NCI-H82 (cell line): Measurements from ENCODE around the gene TRIM5.
"Not testable (repeated sequence)": the region's sequence is repeated elsewhere in the genome, so short reads cannot be mapped to it uniquely, and the experiment has no call there.

Experiments used
- DNase-seq: peaks from one replicate; lab custom pipeline; 2025; lab: John Stamatoyannopoulos, UW

The TRIM5 gene

DNA sequence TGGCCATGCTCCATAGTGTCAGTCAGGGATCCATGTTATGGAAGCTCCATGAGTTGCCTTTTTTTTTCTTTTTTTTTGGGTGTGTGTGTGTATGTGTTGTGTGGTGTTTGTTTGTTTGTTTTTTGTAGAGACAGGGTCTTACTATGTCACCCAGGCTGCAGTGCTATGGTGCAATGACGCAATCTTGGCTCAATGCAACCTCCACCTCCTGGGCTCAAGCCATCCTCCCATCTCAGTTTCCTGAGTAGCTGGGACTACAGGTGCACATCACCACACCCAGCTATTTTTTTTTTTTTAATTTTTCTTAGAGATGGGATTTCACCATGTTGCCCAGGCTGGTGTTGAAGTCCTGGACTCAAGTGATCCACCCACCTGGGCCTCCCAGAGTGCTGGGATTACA lies 3.6 kb upstream of the TRIM5 start:
- no peak for DNase-seq

GRCh38 chr11:5686426-5686825 lies 1.6 kb upstream of the TRIM5 start:
- DNase-seq, result no peak

GRCh38 chr11:5684036-5684645 lies 733 bp downstream of the TRIM5 start:
- DNase-seq, result no peak

- DNase-seq, result not testable (repeated sequence)
Measured at GRCh38 chr11:5683620-5684019, 1.3 kb downstream of the TRIM5 start.

DNA sequence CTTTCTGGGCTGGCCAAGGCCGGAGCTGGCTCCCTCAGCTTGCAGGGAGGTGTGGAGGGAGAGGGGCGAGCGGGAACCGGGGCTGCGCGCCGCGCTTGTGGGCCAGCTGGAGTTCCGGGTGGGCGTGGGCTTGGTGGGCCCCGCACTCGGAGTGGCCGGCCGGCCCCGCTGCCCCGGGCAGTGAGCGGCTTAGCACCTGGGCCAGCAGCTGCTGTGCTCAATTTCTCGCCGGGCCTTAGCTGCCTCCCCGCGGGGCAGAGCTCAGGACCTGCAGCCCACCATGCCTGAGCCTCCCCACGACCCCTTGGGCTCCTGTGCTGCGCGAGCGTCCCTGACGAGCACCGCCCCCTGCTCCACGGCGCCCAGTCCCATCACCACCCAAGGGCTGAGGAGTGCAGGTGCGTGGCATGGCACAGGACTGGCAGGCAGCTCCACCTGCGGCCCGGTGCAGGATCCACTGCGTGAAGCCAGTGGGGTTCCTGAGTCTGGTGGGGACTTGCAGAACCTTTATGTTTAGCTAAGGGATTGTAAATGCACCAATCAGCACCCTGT lies 1.9 kb downstream of the TRIM5 start:
- DNase-seq, result not testable (repeated sequence)

- no peak for DNase-seq
Measured at GRCh38 chr11:5679811-5680210, 5.1 kb downstream of the TRIM5 start.

- DNase-seq, result no peak
Measured at GRCh38 chr11:5674391-5674790, 10.5 kb downstream of the TRIM5 start.

DNA sequence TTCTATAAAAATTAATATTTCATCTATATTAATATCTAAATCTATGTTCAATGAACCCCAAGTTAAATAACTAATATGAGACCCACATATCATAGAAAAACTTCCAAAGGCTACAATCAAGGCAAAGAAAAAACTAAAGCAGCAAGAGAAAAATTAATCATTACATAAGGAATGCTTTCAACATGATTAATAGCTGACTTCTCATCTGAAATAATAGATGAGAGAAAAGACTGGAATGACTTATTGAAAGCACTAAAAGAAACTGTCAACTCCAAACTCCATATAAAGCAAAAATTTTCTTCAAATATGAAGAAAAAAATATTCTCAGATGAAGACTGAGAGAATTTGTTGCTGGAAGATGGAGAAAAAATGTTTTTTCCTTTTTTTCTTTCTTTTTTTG lies 13.0 kb downstream of the TRIM5 start:
- no peak for DNase-seq

GRCh38 chr11:5666402-5666793 lies 18.5 kb downstream of the TRIM5 start:
- DNase-seq, result no peak

- no peak for DNase-seq
Measured at GRCh38 chr11:5665746-5666401, 19.0 kb downstream of the TRIM5 start.

- DNase-seq, result no peak
Measured at GRCh38 chr11:5665051-5665570, 19.8 kb downstream of the TRIM5 start.

- DNase-seq, result no peak
Measured at GRCh38 chr11:5663511-5663910, 21.4 kb downstream of the TRIM5 start.

DNA sequence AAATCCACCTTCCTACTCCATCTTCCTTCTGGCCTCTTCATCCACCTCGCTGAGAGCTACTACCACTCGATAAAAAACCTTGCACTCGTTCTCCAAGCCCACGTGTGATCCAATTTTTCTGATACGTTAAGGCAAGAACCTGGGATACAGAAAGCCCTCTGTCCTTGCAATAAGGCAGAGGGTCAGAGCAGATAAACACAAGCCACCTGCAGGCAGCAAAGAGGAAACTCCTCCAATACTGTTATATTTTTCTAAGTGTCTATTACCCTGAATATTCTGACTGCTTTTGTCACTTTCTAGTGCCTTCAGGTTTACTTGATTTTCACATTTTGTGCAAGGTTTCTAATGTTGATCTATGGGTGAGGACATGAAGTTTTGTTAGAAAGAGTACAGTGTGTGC lies 26.6 kb downstream of the TRIM5 start:
- no peak for DNase-seq

DNA sequence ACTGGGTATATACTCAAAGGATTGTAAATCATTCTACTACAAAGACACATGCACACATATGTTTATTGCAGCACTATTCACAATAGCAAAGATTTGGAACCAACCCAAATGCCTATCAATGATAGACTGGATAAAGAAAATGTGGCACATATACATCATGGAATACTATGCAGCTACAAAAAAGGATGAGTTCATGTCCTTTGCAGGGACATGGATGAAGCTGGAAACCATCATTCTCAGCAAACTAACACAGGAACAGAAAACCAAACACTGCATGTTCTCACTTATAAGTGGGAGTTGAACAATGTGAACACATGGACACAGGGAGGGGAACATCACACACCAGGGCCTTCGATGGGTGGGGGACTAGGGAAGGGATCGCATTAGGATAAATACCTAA lies 27.9 kb downstream of the TRIM5 start:
- not testable (repeated sequence) for DNase-seq

DNA sequence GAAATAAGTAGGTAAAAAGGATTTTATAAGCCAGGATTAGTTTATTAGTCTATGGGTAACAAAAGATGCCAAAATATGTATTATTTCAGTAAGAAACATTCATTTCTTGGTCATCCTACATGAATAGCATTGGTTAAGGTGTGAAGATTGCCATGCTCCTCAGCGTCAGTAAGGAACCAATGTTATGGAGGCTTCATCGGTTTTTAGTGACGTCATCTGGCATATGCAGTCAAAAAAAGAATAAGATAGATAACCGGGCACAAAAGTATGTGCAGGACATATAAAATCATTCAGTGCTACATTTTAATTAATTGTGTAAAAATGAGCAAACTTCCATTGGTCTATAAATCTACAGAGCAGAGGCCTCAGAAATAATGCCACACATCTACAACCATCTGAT lies 29.4 kb downstream of the TRIM5 start:
- no peak for DNase-seq

- no peak for DNase-seq
Measured at GRCh38 chr11:5646139-5646538, 38.7 kb downstream of the TRIM5 start.

- DNase-seq, result no peak
Measured at GRCh38 chr11:5643585-5643984, 41.3 kb downstream of the TRIM5 start.

- DNase-seq, result no peak
Measured at GRCh38 chr11:5639953-5640352, 44.9 kb downstream of the TRIM5 start.

GRCh38 chr11:5631969-5632635 lies 52.8 kb downstream of the TRIM5 start:
- DNase-seq, result no peak

GRCh38 chr11:5631417-5631816 lies 53.5 kb downstream of the TRIM5 start:
- DNase-seq, result no peak

DNA sequence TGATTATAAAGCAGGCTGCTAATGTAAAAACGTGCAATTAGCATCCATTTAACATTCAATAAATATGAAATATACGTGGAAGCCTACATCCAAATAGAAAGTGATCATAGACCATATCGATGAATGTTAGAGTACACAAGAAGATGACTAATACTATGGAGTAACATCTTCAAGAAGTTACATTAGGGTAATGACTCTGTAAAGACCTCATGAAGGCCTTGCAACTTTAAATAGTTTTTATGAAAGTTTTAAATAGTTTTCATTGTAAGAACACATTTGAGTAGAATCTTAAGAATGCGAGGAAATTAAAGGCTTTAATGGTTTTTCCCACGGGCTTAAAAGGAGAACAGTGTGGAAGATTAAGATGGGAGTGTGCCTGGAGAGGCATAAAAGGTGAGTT lies 58.7 kb downstream of the TRIM5 start:
- no peak for DNase-seq

DNA sequence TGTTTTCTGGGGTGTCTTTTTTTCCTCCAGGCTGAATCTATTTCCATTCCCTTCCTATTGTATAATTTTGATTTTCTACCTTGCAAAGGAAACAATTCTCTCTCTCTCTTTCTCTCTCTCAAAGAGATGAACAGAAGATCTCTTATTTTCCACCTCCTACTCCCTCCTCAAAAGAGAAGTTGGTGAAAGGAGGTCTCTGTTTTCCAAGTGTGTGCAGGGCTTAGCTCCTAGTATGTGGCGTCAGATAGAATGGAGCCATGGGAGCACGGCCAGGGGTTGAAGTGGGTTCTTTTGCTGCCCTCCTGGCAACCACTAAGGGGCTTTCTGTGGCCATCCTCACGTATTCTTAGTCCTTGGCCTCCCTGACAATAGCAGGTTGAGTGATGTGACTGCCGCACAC lies 59.6 kb downstream of the TRIM5 start:
- no peak for DNase-seq
